HEK293 (cell line): ENCODE data around the gene TTC23.

ENCODE experiments used
- CTCF ChIA-PET: fragments of 350-600 bp; formaldehyde crosslinking; extraction: SDS; loops from one replicate; lab custom pipeline; 2021; ENCODE audit warnings: antibody characterized with exemption; lab: Yijun Ruan, JAX
- POLR2A ChIA-PET: fragments of 300-600 bp; formaldehyde crosslinking; extraction: SDS; loops from one replicate; lab custom pipeline; 2020; ENCODE audit warnings: antibody characterized with exemption, inconsistent platforms; lab: Yijun Ruan, JAX
- H3K27ac ChIP-seq: fragments of 200-500 bp; sonication (Bioruptor generic); 2 replicates; pipeline ENCODE4 v1.5.1; 2014; ENCODE audit warnings: low read depth, low read length, control low read depth, inconsistent platforms; ENCODE audit errors: extremely low read depth
- H3K36me3 ChIP-seq, 2 experiments: fragments of 200-500 bp in 1 of 2; sonication (Bioruptor generic) in 1 of 2; 1 replicate in 1 of 2; 2 replicates in 1 of 2; pipeline ENCODE4 v1.5.1; 2014 to 2017; ENCODE audit warnings: inconsistent platforms in 2 of 2, low read length in 2 of 2; ENCODE audit not compliant: control insufficient read depth in 2 of 2, insufficient read depth in 1 of 2
- H3K4me1 ChIP-seq: fragments of 200-500 bp; sonication (Bioruptor generic); 2 replicates; pipeline ENCODE4 v1.5.1; 2014; ENCODE audit warnings: mild to moderate bottlenecking, low read length, inconsistent platforms; ENCODE audit not compliant: control insufficient read depth, insufficient read depth
- H3K4me3 ChIP-seq: 2 replicates; pipeline ENCODE4 v1.5.1; 2011; ENCODE audit warnings: low read depth, mild to moderate bottlenecking, control low read depth, low read length, moderate library complexity
- H3K9me3 ChIP-seq: fragments of 200-500 bp; sonication (Bioruptor generic); 2 replicates; pipeline ENCODE4 v1.5.1; 2014; ENCODE audit warnings: low read depth, low read length, inconsistent platforms; ENCODE audit not compliant: control insufficient read depth, insufficient read depth
- FEZF1 ChIP-seq: fragments of 450-650 bp; formaldehyde crosslinking; IDR thresholded peaks from 2 replicates; pipeline ENCODE4 v1.5.1; 2016; ENCODE audit warnings: missing biosample characterization, missing genetic modification characterization
- INSM2 ChIP-seq: fragments of 450-650 bp; formaldehyde crosslinking; IDR thresholded peaks from 2 replicates; pipeline ENCODE4 v1.5.1; 2016; ENCODE audit warnings: missing biosample characterization, missing genetic modification characterization
- OVOL3 ChIP-seq: fragments of 450-650 bp; formaldehyde crosslinking; IDR thresholded peaks from 2 replicates; pipeline ENCODE4 v1.5.1; 2016; ENCODE audit warnings: missing biosample characterization, missing genetic modification characterization
- PBX3 ChIP-seq: sonication (generic); formaldehyde crosslinking; IDR thresholded peaks from 2 replicates; pipeline ENCODE4 v1.8.1; 2022; ENCODE audit warnings: mild to moderate bottlenecking, moderate library complexity, missing genetic modification reagents
- PRDM1 ChIP-seq: fragments of 450-650 bp; formaldehyde crosslinking; IDR thresholded peaks from 2 replicates; pipeline ENCODE4; 2016; ENCODE audit warnings: missing biosample characterization, missing genetic modification characterization
- PRDM6 ChIP-seq: fragments of 450-650 bp; formaldehyde crosslinking; IDR thresholded peaks from 2 replicates; pipeline ENCODE4 v1.5.1; 2017; ENCODE audit warnings: missing biosample characterization, missing genetic modification characterization
- REPIN1 ChIP-seq: fragments of 450-650 bp; formaldehyde crosslinking; IDR thresholded peaks from 2 replicates; pipeline ENCODE4 v1.5.1; 2017; ENCODE audit warnings: missing biosample characterization, missing genetic modification characterization, low read depth
- REST ChIP-seq: fragments of 450-650 bp; formaldehyde crosslinking; IDR thresholded peaks from 2 replicates; pipeline ENCODE4 v1.5.1; 2016; ENCODE audit warnings: missing biosample characterization, missing genetic modification characterization
- SCRT2 ChIP-seq: fragments of 450-650 bp; formaldehyde crosslinking; IDR thresholded peaks from 2 replicates; pipeline ENCODE4 v1.5.1; 2016; ENCODE audit warnings: missing biosample characterization, missing genetic modification characterization
- TCF7L2 ChIP-seq: IDR thresholded peaks from 2 replicates; pipeline ENCODE4 v1.6.1; 2011; ENCODE audit warnings: low read depth, mild to moderate bottlenecking, inconsistent platforms, low read length, moderate library complexity, borderline replicate concordance
- ZIC2 ChIP-seq: fragments of 450-650 bp; formaldehyde crosslinking; IDR thresholded peaks from 2 replicates; pipeline ENCODE4 v1.5.1; 2016; ENCODE audit warnings: missing biosample characterization, missing genetic modification characterization
- ZNF140 ChIP-seq: fragments of 450-650 bp; formaldehyde crosslinking; IDR thresholded peaks from 2 replicates; pipeline ENCODE4 v1.5.1; 2016; ENCODE audit warnings: missing biosample characterization, missing genetic modification characterization
- ZNF155 ChIP-seq: fragments of 450-650 bp; formaldehyde crosslinking; IDR thresholded peaks from 2 replicates; pipeline ENCODE4 v1.5.1; 2016; ENCODE audit warnings: missing biosample characterization, missing genetic modification characterization
- ZNF157 ChIP-seq: fragments of 450-650 bp; formaldehyde crosslinking; IDR thresholded peaks from 2 replicates; pipeline ENCODE4 v1.5.1; 2016; ENCODE audit warnings: missing biosample characterization, missing genetic modification characterization
- ZNF174 ChIP-seq: fragments of 450-650 bp; formaldehyde crosslinking; IDR thresholded peaks from 2 replicates; pipeline ENCODE4 v1.5.0; 2017; ENCODE audit warnings: missing biosample characterization, mild to moderate bottlenecking, missing genetic modification characterization
- ZNF239 ChIP-seq: fragments of 450-650 bp; formaldehyde crosslinking; IDR thresholded peaks from 2 replicates; pipeline ENCODE4 v1.5.1; 2016; ENCODE audit warnings: missing biosample characterization, missing genetic modification characterization
- ZNF311 ChIP-seq: fragments of 450-650 bp; formaldehyde crosslinking; IDR thresholded peaks from 2 replicates; pipeline ENCODE4 v1.5.1; 2017; ENCODE audit warnings: missing biosample characterization, missing genetic modification characterization, borderline replicate concordance
- ZNF610 ChIP-seq: fragments of 450-650 bp; formaldehyde crosslinking; IDR thresholded peaks from 2 replicates; pipeline ENCODE4 v1.5.1; 2016; ENCODE audit warnings: missing biosample characterization, missing genetic modification characterization, borderline replicate concordance
- ZNF621 ChIP-seq: fragments of 450-650 bp; formaldehyde crosslinking; IDR thresholded peaks from 2 replicates; pipeline ENCODE4 v1.5.1; 2017; ENCODE audit warnings: missing biosample characterization, missing genetic modification characterization
- ZNF660 ChIP-seq: fragments of 450-650 bp; IDR thresholded peaks from 2 replicates; pipeline ENCODE4 v1.5.1; 2018; ENCODE audit warnings: missing biosample characterization, mild to moderate bottlenecking, missing genetic modification characterization
- ZNF768 ChIP-seq: fragments of 450-650 bp; formaldehyde crosslinking; IDR thresholded peaks from 2 replicates; pipeline ENCODE4 v1.5.1; 2018; ENCODE audit warnings: missing biosample characterization, mild to moderate bottlenecking, missing genetic modification characterization
- ZNF776 ChIP-seq: fragments of 450-650 bp; formaldehyde crosslinking; IDR thresholded peaks from 2 replicates; pipeline ENCODE4 v1.5.0; 2017; ENCODE audit warnings: missing biosample characterization, missing genetic modification characterization, borderline replicate concordance
- ZNF837 ChIP-seq: fragments of 450-650 bp; formaldehyde crosslinking; IDR thresholded peaks from 2 replicates; pipeline ENCODE4 v1.5.1; 2016; ENCODE audit warnings: missing biosample characterization, missing genetic modification characterization
- TF ChIP-seq, protein P1 (sequence below): fragments of 450-650 bp; formaldehyde crosslinking; IDR thresholded peaks from 2 replicates; pipeline ENCODE4 v1.5.1; 2016; ENCODE audit warnings: missing biosample characterization, missing genetic modification characterization
- TF ChIP-seq, protein P2 (sequence below): IDR thresholded peaks from 2 replicates; pipeline ENCODE4 v1.6.1; 2011; ENCODE audit warnings: mild to moderate bottlenecking, low read depth, low read length, borderline replicate concordance
- TF ChIP-seq, protein P3 (sequence below): fragments of 450-650 bp; formaldehyde crosslinking; IDR thresholded peaks from 2 replicates; pipeline ENCODE4 v1.5.1; 2016; ENCODE audit warnings: missing biosample characterization, missing genetic modification characterization

Gene TTC23

DNA sequence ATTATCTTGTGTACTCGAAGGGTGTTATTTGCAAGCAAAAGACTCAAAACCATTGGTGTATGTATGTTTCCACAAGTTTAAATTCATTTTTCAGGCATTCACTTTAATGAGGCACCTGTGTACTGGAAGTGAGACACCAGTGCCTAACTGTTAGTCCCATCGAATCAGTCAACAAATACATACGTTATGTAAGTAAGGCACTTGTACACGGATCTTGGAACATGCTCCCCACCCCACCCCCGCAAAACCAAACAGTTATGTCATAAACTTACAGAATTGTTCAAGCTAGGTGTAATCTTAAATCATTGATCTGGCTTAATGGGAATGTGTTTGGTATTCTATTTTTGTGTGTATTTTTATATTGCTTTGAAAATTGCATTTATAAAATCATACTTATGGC is 19.1 kb upstream of the TTC23 start (continued):
- TF ChIP-seq PRDM1 (tag by site-specific recombination) = no peak
- TF ChIP-seq, protein P1, sequence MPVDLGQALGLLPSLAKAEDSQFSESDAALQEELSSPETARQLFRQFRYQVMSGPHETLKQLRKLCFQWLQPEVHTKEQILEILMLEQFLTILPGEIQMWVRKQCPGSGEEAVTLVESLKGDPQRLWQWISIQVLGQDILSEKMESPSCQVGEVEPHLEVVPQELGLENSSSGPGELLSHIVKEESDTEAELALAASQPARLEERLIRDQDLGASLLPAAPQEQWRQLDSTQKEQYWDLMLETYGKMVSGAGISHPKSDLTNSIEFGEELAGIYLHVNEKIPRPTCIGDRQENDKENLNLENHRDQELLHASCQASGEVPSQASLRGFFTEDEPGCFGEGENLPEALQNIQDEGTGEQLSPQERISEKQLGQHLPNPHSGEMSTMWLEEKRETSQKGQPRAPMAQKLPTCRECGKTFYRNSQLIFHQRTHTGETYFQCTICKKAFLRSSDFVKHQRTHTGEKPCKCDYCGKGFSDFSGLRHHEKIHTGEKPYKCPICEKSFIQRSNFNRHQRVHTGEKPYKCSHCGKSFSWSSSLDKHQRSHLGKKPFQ (tag by site-specific recombination) = no peak
- TF ChIP-seq SCRT2 = 0 out of 2 replicates have a peak, but pooled peaks have one; percentile 22
- TF ChIP-seq PBX3 (CRISPR knock-in tag) = no peak
- TF ChIP-seq OVOL3 (tag by site-specific recombination) = 0 out of 2 replicates have a peak, but pooled peaks have one; percentile 26
- no peak for TF ChIP-seq ZIC2 (tag by site-specific recombination)
- no peak for TF ChIP-seq ZNF311 (tag by site-specific recombination)

- H3K4me3 ChIP-seq = no peak overlapping the region
- ChIA-PET CTCF (interaction anchor here (1.0 to 1.9 kb wide), 5 partner anchors 54 to 461 kb away, joined by 3 to 16 read pairs (median 4); no protein-coding TSS in a partner anchor), POLR2A (interaction anchor here (2.3 kb wide), 1 partner anchor 17 kb away, joined by 7 read pairs; the partner anchor contains the start of gene LRRC28)
- peaks cover 12% of the 10 kb centered on the region for H3K4me1 ChIP-seq
- no peaks in the 10 kb centered on the region for H3K9me3 ChIP-seq
- peaks cover under 1 to 2% of the 10 kb centered on the region in 2 experiments; a peak in 2 of 3 replicates for H3K36me3 ChIP-seq
- H3K27ac ChIP-seq = no peak overlapping the region
- no peak for TF ChIP-seq ZNF660 (tag by site-specific recombination)
- no peak for TF ChIP-seq INSM2
- no peak for TF ChIP-seq ZNF140 (tag by site-specific recombination)
- no peak for TF ChIP-seq ZNF837 (tag by site-specific recombination)
- no peak for TF ChIP-seq ZNF239 (tag by site-specific recombination)
- no peak for TF ChIP-seq TCF7L2
- TF ChIP-seq ZNF776 (tag by site-specific recombination) = no peak
- no peak for TF ChIP-seq REST
- TF ChIP-seq PRDM6 (tag by site-specific recombination) = no peak
- TF ChIP-seq ZNF768 (tag by site-specific recombination) = no peak
- TF ChIP-seq ZNF155 (tag by site-specific recombination) = no peak
- TF ChIP-seq REPIN1 = no peak
- TF ChIP-seq ZNF174 = no peak
- no peak for TF ChIP-seq ZNF621
- TF ChIP-seq, protein P2, sequence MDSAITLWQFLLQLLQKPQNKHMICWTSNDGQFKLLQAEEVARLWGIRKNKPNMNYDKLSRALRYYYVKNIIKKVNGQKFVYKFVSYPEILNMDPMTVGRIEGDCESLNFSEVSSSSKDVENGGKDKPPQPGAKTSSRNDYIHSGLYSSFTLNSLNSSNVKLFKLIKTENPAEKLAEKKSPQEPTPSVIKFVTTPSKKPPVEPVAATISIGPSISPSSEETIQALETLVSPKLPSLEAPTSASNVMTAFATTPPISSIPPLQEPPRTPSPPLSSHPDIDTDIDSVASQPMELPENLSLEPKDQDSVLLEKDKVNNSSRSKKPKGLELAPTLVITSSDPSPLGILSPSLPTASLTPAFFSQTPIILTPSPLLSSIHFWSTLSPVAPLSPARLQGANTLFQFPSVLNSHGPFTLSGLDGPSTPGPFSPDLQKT = no peak
- TF ChIP-seq FEZF1 = no peak
- TF ChIP-seq ZNF157 = no peak
- TF ChIP-seq, protein P3, sequence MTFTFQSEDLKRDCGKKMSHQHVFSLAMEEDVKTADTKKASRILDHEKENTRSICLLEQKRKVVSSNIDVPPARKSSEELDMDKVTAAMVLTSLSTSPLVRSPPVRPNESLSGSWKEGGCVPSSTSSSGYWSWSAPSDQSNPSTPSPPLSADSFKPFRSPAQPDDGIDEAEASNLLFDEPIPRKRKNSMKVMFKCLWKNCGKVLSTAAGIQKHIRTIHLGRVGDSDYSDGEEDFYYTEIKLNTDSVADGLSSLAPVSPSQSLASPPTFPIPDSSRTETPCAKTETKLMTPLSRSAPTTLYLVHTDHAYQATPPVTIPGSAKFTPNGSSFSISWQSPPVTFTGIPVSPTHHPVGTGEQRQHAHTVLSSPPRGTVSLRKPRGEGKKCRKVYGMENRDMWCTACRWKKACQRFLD (tag by site-specific recombination) = no peak
- TF ChIP-seq ZNF610 (tag by site-specific recombination) = no peak
Observed at GRCh38 chr15:99267957-99268356, 18.6 kb upstream of the TTC23 start.
